Epithelial cell of esophagus (primary cell): ENCODE results near the gene RAB41.
"Not testable (repeated sequence)": the region's sequence is repeated elsewhere in the genome, so short reads cannot be mapped to it uniquely, and the experiment has no call there.

Experiments used
- DNase-seq: peaks from one replicate; pipeline ENCODE4 v3.0.0; 2010; ENCODE audit warnings: low read depth
- H3K4me3 ChIP-seq: 2 replicates; pipeline ENCODE4 v1.5.1; 2011; ENCODE audit warnings: mild to moderate bottlenecking, low read length, control low read depth
- TF ChIP-seq, protein P1 (sequence below): IDR thresholded peaks from 2 replicates; pipeline ENCODE4 v1.5.1; 2011; ENCODE audit warnings: low read depth, mild to moderate bottlenecking, low read length, control low read depth, inconsistent platforms; ENCODE audit not compliant: insufficient read depth; ENCODE audit errors: missing control alignments

The RAB41 gene

GRCh38 chrX:70289793-70290770, 8.1 kb downstream of the RAB41 start, which contains the start of the genes KIF4A and PDZD11:
KIF4A (plus strand) TSS chrX:70290104; CDS start chrX:70290459, 355 bp downstream.
PDZD11 (minus strand) TSS chrX:70289927; CDS start chrX:70289341, 586 bp downstream.
- TF ChIP-seq, protein P1, sequence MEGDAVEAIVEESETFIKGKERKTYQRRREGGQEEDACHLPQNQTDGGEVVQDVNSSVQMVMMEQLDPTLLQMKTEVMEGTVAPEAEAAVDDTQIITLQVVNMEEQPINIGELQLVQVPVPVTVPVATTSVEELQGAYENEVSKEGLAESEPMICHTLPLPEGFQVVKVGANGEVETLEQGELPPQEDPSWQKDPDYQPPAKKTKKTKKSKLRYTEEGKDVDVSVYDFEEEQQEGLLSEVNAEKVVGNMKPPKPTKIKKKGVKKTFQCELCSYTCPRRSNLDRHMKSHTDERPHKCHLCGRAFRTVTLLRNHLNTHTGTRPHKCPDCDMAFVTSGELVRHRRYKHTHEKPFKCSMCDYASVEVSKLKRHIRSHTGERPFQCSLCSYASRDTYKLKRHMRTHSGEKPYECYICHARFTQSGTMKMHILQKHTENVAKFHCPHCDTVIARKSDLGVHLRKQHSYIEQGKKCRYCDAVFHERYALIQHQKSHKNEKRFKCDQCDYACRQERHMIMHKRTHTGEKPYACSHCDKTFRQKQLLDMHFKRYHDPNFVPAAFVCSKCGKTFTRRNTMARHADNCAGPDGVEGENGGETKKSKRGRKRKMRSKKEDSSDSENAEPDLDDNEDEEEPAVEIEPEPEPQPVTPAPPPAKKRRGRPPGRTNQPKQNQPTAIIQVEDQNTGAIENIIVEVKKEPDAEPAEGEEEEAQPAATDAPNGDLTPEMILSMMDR, result no peak
- peak; percentile 83 for DNase-seq
- peak within 1 kb of the TSS; percentile 77 for H3K4me3 ChIP-seq

DNA sequence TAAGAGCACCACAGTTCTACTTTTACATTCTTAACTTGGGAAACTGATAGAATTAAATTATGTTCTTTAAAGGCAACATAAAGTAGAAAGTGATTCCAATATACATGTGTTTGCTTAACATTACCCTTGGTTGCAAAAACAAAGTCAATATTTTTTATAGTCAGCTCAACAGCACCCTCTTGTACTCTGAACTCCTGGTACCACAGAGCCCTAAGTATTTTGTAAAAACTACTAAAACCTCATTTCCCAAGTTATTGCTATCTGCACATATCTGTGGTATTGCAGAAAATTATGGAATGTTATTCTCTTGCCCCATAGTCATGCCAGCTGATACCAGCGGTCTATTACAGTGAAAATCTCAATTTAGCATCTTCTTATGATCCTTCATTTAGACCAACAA, 10.8 kb downstream of the RAB41 start:
- no peak overlapping the region for H3K4me3 ChIP-seq
- DNase-seq, result no peak
- TF ChIP-seq, protein P1, result no peak

DNA sequence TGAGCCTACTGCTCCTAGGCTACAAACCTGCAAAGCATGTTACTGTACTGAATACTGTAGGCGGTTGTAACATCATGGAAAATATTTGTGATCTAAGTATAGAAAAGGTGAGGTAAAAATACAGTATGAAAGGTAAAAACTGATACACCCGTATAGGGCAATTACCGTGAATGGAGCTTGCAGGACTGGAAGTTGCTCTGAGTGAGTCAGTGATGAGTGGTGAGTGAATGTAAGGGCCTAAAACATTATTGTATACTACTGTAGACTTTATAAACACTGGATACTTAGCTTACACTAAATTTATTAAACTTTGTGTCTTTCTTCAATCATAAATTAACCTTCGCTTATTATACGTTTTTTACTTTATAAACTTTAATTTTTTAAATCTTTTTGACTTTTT, 11.6 kb downstream of the RAB41 start:
- no peak overlapping the region for H3K4me3 ChIP-seq
- TF ChIP-seq, protein P1, result no peak
- peak; percentile 61 for DNase-seq

GRCh38 chrX:70301716-70302115, 19.7 kb downstream of the RAB41 start:
- TF ChIP-seq, protein P1, result no peak
- DNase-seq, result no peak
- H3K4me3 ChIP-seq, result no peak overlapping the region

DNA sequence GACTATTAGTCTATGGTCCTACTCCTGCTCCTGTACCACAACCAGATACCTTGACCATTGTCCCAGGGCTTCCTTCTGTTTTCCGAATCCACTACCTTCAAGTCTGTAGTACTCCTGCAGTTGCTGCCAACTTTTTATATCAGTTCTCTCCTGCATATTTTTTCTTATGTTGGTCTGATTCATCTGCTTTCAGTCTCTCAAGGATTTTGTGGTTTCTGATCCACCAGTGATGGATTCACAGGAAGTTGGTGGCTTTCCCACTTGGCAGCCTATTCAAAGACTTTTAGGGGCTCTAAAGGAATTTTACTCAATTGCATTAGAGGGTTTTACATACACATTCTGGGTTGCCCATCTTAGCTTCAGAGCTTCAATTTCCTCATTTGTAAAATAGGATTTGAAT, 31.5 kb downstream of the RAB41 start:
- no peak for DNase-seq
- TF ChIP-seq, protein P1, result no peak
- H3K4me3 ChIP-seq, result no peak overlapping the region

DNA sequence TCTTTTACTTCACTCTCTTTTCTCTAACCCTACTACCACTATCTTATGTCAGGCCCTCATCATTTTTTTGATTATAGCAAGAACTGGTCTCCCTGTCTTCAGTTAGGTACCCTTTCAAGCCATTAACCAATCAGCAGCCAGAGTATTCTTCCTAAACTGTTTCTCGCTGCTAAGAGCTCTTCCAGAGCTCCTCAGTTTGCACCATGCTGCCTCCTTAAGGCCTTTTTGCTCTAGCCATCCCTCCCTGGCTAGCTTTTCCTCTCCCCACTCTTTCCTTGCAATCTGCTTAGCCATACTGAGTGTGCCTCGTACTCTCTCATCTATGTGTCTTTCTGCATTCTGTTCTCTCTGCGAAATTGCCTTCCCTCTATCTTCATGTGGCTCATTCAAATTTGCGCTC, 40.8 kb downstream of the RAB41 start:
- no peak overlapping the region for H3K4me3 ChIP-seq
- TF ChIP-seq, protein P1, result no peak
- no peak for DNase-seq

DNA sequence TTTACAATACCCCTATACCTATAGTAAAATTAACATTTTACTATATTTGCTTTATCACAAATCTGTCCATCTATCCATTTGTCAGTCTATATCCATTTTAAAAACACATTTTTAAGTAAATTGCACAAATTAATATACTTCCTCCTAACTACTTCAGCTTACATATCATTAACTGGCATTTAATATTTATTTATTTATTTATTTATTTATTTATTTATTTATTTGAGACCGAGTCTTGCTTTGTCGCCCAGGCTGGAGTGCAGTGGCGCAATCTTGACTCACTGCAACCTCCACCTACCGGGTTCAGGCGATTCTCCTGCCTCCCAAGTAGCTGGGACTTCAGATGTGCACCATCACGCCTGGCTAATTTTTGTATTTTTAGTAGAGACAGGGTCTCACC, 41.7 kb downstream of the RAB41 start:
- DNase-seq, H3K4me3 ChIP-seq: not testable (repeated sequence)
